H9 (cell line): ENCODE measurements around the gene TTBK1. TPM values are rescaled to one million over a fixed set of nuclear protein-coding genes. Genes with fewer than 3 reads are reported as not detected.

Experiments used
- DNase-seq: peaks from one replicate; pipeline ENCODE4 v3.0.0-alpha.2; 2017
- H2AFZ ChIP-seq: one replicate; pipeline ENCODE4 v1.6.1; 2013; ENCODE audit warnings: mild to moderate bottlenecking, low read length, control low read depth, moderate library complexity
- H2AK5ac ChIP-seq: 2 replicates; pipeline ENCODE4 v1.6.1; 2013; ENCODE audit warnings: low read length, control low read depth, mixed read lengths; ENCODE audit not compliant: insufficient read length
- H2BK120ac ChIP-seq: one replicate; pipeline ENCODE4 v1.6.1; 2013; ENCODE audit warnings: low read depth, mild to moderate bottlenecking, low read length, control low read depth, inconsistent platforms; ENCODE audit not compliant: poor library complexity, severe bottlenecking
- H2BK12ac ChIP-seq: 2 replicates; pipeline ENCODE4 v1.6.1; 2013; ENCODE audit warnings: low read length, control low read depth, mixed read lengths, low read depth; ENCODE audit not compliant: insufficient read length
- H2BK15ac ChIP-seq: 2 replicates; pipeline ENCODE4 v1.6.1; 2013; ENCODE audit warnings: low read depth, low read length, control low read depth
- H2BK20ac ChIP-seq: one replicate; pipeline ENCODE4 v1.6.1; 2013; ENCODE audit warnings: low read depth, mild to moderate bottlenecking, low read length, control low read depth, inconsistent platforms; ENCODE audit not compliant: poor library complexity, severe bottlenecking
- H2BK5ac ChIP-seq: 2 replicates; pipeline ENCODE4 v1.6.1; 2013; ENCODE audit warnings: low read length, control low read depth, mixed read lengths; ENCODE audit not compliant: insufficient read length
- H3K14ac ChIP-seq: 2 replicates; pipeline ENCODE4 v1.6.1; 2013; ENCODE audit warnings: low read length, control low read depth; ENCODE audit not compliant: insufficient read depth
- H3K18ac ChIP-seq: 2 replicates; pipeline ENCODE4 v1.6.1; 2013; ENCODE audit warnings: low read depth, mild to moderate bottlenecking, mixed read lengths, low read length, control low read depth; ENCODE audit not compliant: insufficient read length
- H3K23ac ChIP-seq: 2 replicates; pipeline ENCODE4 v1.6.1; 2013; ENCODE audit warnings: low read length, control low read depth, mixed read lengths, low read depth; ENCODE audit not compliant: insufficient read length
- H3K23me2 ChIP-seq: 2 replicates; pipeline ENCODE4 v1.6.1; 2013; ENCODE audit warnings: low read depth, mild to moderate bottlenecking, mixed read lengths, low read length, control low read depth; ENCODE audit not compliant: insufficient read length, poor library complexity, severe bottlenecking
- H3K27ac ChIP-seq: 2 replicates; pipeline ENCODE4 v1.5.1; 2013; ENCODE audit warnings: low read length, control low read depth, mixed read lengths, low read depth; ENCODE audit not compliant: insufficient read length
- H3K27me3 ChIP-seq: 2 replicates; pipeline ENCODE4 v1.6.1; 2013; ENCODE audit warnings: low read length, control low read depth, inconsistent platforms; ENCODE audit not compliant: insufficient read depth
- H3K4ac ChIP-seq: 2 replicates; pipeline ENCODE4 v1.6.1; 2013; ENCODE audit warnings: low read depth, mild to moderate bottlenecking, control low read depth, inconsistent platforms, low read length, moderate library complexity
- H3K4me1 ChIP-seq: 2 replicates; pipeline ENCODE4 v1.6.1; 2013; ENCODE audit warnings: low read length, control low read depth, inconsistent platforms; ENCODE audit not compliant: insufficient read depth
- H3K4me2 ChIP-seq: 2 replicates; pipeline ENCODE4 v1.6.1; 2013; ENCODE audit warnings: low read length, control low read depth, mixed read lengths; ENCODE audit not compliant: insufficient read length, insufficient read depth
- H3K56ac ChIP-seq: 2 replicates; pipeline ENCODE4 v1.6.1; 2013; ENCODE audit warnings: low read depth, mild to moderate bottlenecking, mixed read lengths, low read length, control low read depth; ENCODE audit not compliant: insufficient read length
- H3K79me1 ChIP-seq: 2 replicates; pipeline ENCODE4 v1.6.1; 2013; ENCODE audit warnings: low read depth, mild to moderate bottlenecking, moderate library complexity, low read length, control low read depth, inconsistent platforms; ENCODE audit not compliant: insufficient read depth, poor library complexity, severe bottlenecking
- H3K79me2 ChIP-seq: 2 replicates; pipeline ENCODE4 v1.6.1; 2013; ENCODE audit warnings: low read length, control low read depth, inconsistent platforms; ENCODE audit not compliant: insufficient read depth
- H3K9ac ChIP-seq: 2 replicates; pipeline ENCODE4 v1.6.1; 2013; ENCODE audit warnings: low read length, control low read depth, mixed read lengths; ENCODE audit not compliant: insufficient read length; ENCODE audit errors: extremely low read depth
- H3K9me3 ChIP-seq: one replicate; pipeline ENCODE4 v1.6.1; 2013; ENCODE audit warnings: low read depth, low read length, inconsistent platforms; ENCODE audit not compliant: control insufficient read depth
- H3T11ph ChIP-seq: one replicate; pipeline ENCODE4 v1.6.1; 2013; ENCODE audit warnings: mild to moderate bottlenecking, low read length, control low read depth, inconsistent platforms
- H4K20me1 ChIP-seq: one replicate; pipeline ENCODE4 v1.6.1; 2013; ENCODE audit not compliant: control insufficient read depth, insufficient read length, insufficient read depth
- H4K5ac ChIP-seq: 2 replicates; pipeline ENCODE4 v1.6.1; 2013; ENCODE audit warnings: low read depth, mild to moderate bottlenecking, mixed read lengths, low read length, control low read depth; ENCODE audit not compliant: insufficient read length
- H4K8ac ChIP-seq: replicated peaks from 2 replicates; pipeline ENCODE4 v1.6.1; 2013; ENCODE audit warnings: low read length, control low read depth, mixed read lengths, low read depth; ENCODE audit not compliant: insufficient read length
- H4K91ac ChIP-seq: 2 replicates; pipeline ENCODE4 v1.6.1; 2013; ENCODE audit warnings: low read depth, mild to moderate bottlenecking, moderate library complexity, mixed read lengths, low read length, control low read depth; ENCODE audit not compliant: insufficient read length
- H3K27ac Mint-ChIP-seq, 3 experiments: 2 replicates in 2 of 3; 3 replicates in 1 of 3; pipeline ENCODE4 v1.8.0; 2020 to 2021; ENCODE audit warnings: mixed read lengths in 3 of 3, mild to moderate bottlenecking in 1 of 3, moderate library complexity in 1 of 3
- H3K27me3 Mint-ChIP-seq: 2 replicates; pipeline ENCODE4 v1.8.0; 2021; ENCODE audit warnings: low read depth, mild to moderate bottlenecking, moderate library complexity, mixed read lengths
- H3K36me3 Mint-ChIP-seq, 3 experiments: 2 replicates in 2 of 3; 3 replicates in 1 of 3; pipeline ENCODE4 v1.8.0; 2020 to 2021; ENCODE audit warnings: low read depth in 3 of 3, mixed read lengths in 3 of 3; ENCODE audit not compliant: insufficient read depth in 1 of 3
- H3K4me1 Mint-ChIP-seq, 2 experiments: 2 replicates each; pipeline ENCODE4 v1.8.0; 2020; ENCODE audit warnings: mixed read lengths in 2 of 2
- H3K4me3 Mint-ChIP-seq, 2 experiments: 2 replicates in 1 of 2; 3 replicates in 1 of 2; pipeline ENCODE4 v1.8.0; 2020 to 2021; ENCODE audit warnings: mild to moderate bottlenecking in 2 of 2, mixed read lengths in 2 of 2, moderate library complexity in 1 of 2
- H3K9me3 Mint-ChIP-seq, 2 experiments: 2 replicates in 1 of 2; 3 replicates in 1 of 2; pipeline ENCODE4 v1.8.0; 2020; ENCODE audit warnings: mild to moderate bottlenecking in 2 of 2, mixed read lengths in 2 of 2, moderate library complexity in 1 of 2
- WGBS: extraction: QIAGEN DNeasy Blood & Tissue Kit; methylation state at CpG from one replicate; pipeline ENCODE4 v1.1.7; 2013; ENCODE audit warnings: missing lambda C conversion rate, low lambda C conversion rate, mixed read lengths; ENCODE audit not compliant: insufficient read length; ENCODE audit errors: extremely low coverage; 5-methylcytosine and 5-hydroxymethylcytosine counted together
- total RNA-seq: library from RNA; stranded (reverse); gene quantifications from 2 replicates; pipeline ENCODE4 v1.2.1, GENCODE V29; 2021
- TF ChIP-seq, protein P1 (sequence below): fragments of 200-600 bp; sonication (generic); conservative IDR thresholded peaks from 3 replicates; pipeline ENCODE4 v1.8.0; 2021; ENCODE audit warnings: antibody characterized with exemption, mild to moderate bottlenecking

The TTBK1 gene
- total RNA-seq, 1 experiment from 2014 or later: 1.6 TPM

DNA sequence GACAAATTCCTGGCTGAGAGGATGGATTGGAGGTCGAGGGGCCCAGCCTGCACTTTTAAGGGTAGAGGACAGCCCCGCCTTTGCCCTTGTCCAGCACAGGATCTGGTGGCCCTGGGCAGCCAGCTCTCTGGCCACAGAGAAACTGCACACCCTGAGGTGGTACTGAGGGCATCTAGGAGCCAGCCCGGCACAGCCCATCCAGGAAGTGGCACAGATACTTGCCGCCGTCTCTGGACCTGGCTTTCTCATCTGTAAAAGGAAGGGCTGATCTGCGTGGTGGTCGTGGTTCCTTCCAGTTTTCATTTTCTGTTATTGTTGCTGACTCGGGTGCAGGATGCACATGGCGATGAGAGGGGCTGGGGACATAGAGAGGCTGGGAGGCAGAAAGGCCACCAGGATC is 38.8 kb downstream of the TTBK1 start:
- DNase-seq: no peak
- no peaks in the 10 kb centered on the region for H3K27me3 ChIP-seq
- H3K27ac Mint-ChIP-seq: 0 out of 7 replicates have a peak overlapping the region, but pooled peaks of 1 of the 3 experiments have one; percentile 28
- no peaks in the 10 kb centered on the region for H4K20me1 ChIP-seq
- H3K27me3 Mint-ChIP-seq: peaks cover 14% of the 10 kb centered on the region
- H3K9me3 Mint-ChIP-seq: no peaks in the 10 kb centered on the region
- H2AK5ac ChIP-seq: no peak overlapping the region
- H2BK20ac ChIP-seq: no peak overlapping the region
- H4K5ac ChIP-seq: no peak overlapping the region
- no peaks in the 10 kb centered on the region for H3K23me2 ChIP-seq
- WGBS: no CpG with 5 or more reads among the region's 9 CpGs
- H3K4me3 Mint-ChIP-seq: no peak overlapping the region
- H4K91ac ChIP-seq: no peak overlapping the region
- no peak overlapping the region for H2AFZ ChIP-seq
- H3K9ac ChIP-seq: no peak overlapping the region
- no peaks in the 10 kb centered on the region; the same call in 1 of the 2 replicates for H3K4me1 ChIP-seq
- TF ChIP-seq, protein P1, sequence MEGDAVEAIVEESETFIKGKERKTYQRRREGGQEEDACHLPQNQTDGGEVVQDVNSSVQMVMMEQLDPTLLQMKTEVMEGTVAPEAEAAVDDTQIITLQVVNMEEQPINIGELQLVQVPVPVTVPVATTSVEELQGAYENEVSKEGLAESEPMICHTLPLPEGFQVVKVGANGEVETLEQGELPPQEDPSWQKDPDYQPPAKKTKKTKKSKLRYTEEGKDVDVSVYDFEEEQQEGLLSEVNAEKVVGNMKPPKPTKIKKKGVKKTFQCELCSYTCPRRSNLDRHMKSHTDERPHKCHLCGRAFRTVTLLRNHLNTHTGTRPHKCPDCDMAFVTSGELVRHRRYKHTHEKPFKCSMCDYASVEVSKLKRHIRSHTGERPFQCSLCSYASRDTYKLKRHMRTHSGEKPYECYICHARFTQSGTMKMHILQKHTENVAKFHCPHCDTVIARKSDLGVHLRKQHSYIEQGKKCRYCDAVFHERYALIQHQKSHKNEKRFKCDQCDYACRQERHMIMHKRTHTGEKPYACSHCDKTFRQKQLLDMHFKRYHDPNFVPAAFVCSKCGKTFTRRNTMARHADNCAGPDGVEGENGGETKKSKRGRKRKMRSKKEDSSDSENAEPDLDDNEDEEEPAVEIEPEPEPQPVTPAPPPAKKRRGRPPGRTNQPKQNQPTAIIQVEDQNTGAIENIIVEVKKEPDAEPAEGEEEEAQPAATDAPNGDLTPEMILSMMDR: no peak
- no peak overlapping the region for H2BK15ac ChIP-seq
- no peak overlapping the region for H3K4me2 ChIP-seq
- no peak overlapping the region for H3T11ph ChIP-seq
- H4K8ac ChIP-seq: no peak overlapping the region
- no peak overlapping the region for H2BK12ac ChIP-seq
- no peak overlapping the region for H3K27ac ChIP-seq
- no peaks in the 10 kb centered on the region for H3K36me3 Mint-ChIP-seq
- H3K56ac ChIP-seq: no peak overlapping the region
- no peak overlapping the region for H2BK5ac ChIP-seq
- no peaks in the 10 kb centered on the region for H3K9me3 ChIP-seq
- H3K23ac ChIP-seq: no peak overlapping the region
- no peak overlapping the region for H3K18ac ChIP-seq
- no peak overlapping the region for H3K14ac ChIP-seq
- H3K4me1 Mint-ChIP-seq: peaks cover 20 to 38% of the 10 kb centered on the region in 2 experiments
- H3K79me2 ChIP-seq: no peaks in the 10 kb centered on the region
- no peaks in the 10 kb centered on the region for H3K79me1 ChIP-seq
- H3K4ac ChIP-seq: no peak overlapping the region
- no peak overlapping the region for H2BK120ac ChIP-seq
